Ammon's horn (tissue), 1 donor: ENCODE data around the gene TTC33.
A peak's percentile ranks its signal among the peaks of the same experiment; 100 is the strongest.
"Not testable (repeated sequence)": the region's sequence is repeated elsewhere in the genome, so short reads cannot be mapped to it uniquely, and the experiment has no call there.

Experiments
- DNase-seq: peaks from one replicate; pipeline ENCODE4 v3.0.0-alpha.2; 2016; ENCODE audit warnings: low spot score

The TTC33 gene

DNA sequence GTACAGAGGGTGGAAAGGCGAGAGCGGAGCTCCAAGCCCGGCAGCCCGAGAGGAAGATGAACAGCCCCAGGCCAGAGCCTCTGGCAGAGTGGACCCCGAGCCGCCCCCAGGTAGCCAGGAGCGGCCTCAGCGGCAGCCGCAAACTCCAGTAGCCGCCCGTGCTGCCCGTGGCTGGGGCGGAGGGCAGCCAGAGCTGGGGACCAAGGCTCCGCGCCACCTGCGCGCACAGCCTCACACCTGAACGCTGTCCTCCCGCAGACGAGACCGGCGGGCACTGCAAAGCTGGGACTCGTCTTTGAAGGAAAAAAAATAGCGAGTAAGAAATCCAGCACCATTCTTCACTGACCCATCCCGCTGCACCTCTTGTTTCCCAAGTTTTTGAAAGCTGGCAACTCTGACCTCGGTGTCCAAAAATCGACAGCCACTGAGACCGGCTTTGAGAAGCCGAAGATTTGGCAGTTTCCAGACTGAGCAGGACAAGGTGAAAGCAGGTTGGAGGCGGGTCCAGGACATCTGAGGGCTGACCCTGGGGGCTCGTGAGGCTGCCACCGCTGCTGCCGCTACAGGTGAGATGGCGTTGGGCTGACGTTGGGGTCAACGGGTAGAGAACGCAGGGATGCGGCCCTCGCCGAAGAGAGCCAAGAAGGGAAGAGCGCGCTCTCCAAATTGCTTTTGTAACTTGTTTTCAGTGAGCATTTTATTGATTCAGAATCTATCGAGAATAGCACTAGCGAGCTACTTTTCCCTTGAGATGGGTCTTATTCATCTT lies 75.7 kb downstream of the TTC33 start, which contains the start of gene PTGER4:
PTGER4 (plus strand) TSS at position 3 of the 769 bp plus-strand sequence. CDS start 1,079 bp downstream, outside the sequence.
- DNase-seq = no peak

GRCh38 chr5:40679148-40679912 lies 76.4 kb downstream of the TTC33 start:
- peak; percentile 79 for DNase-seq

- DNase-seq = no peak
These were observed 77.2 kb downstream of the TTC33 start for GRCh38 chr5:40678460-40679147.

DNA sequence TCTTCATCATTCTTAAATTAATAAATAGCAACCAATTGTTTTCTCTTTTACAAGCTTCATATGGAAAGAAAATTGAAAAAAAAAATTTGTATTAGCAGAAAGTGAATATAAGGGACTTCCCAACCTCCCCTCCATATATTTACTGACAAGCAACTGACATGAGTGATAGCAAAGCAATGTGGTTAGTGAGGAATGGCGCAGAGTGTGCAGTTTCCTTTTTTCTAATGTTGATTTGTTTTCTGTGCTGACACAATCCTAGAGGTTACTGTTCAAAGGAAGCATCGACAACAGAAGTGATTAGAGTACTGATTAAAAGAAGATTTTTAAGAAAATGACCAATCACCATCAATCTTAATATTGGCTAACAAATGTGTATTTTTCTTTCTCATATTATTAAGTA lies 77.7 kb downstream of the TTC33 start:
- no peak for DNase-seq

GRCh38 chr5:40677456-40677855 lies 78.3 kb downstream of the TTC33 start:
- DNase-seq = no peak

- DNase-seq = no peak
These were observed 79.0 kb downstream of the TTC33 start for GRCh38 chr5:40676613-40677343.

DNA sequence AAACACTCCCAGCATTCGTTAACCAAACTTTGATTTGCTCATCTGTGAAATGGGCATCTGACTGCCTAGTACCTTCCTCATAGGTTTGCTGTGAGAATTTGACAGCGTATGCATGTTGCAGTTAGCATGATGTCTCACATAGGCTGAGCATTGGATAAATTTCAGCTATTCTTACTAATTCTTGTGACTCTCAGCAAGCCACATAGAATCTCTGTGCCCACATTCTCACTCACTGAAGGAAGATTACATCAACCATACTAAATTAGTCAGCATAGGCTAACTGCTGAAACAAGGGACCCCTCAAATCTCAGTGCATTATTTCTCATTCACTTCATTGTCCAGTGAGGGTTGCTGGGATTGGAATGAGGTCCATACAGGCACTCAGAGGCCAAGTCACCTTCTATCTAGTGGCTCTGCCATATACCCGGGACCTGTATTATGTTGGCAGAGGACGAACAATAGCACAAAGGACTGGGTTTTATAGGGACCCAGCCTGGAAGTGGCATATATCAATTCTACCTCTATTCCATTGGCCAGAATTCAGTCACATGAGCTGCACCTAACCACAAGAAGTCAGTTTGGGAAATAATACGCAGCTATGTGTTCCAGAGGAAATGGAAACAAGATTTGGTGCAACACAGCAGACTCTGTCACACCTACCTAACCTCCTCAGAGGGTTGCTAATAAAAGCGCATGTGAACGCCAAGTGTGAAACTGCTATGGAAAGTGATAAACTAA lies 80.2 kb downstream of the TTC33 start:
- DNase-seq = no peak

DNA sequence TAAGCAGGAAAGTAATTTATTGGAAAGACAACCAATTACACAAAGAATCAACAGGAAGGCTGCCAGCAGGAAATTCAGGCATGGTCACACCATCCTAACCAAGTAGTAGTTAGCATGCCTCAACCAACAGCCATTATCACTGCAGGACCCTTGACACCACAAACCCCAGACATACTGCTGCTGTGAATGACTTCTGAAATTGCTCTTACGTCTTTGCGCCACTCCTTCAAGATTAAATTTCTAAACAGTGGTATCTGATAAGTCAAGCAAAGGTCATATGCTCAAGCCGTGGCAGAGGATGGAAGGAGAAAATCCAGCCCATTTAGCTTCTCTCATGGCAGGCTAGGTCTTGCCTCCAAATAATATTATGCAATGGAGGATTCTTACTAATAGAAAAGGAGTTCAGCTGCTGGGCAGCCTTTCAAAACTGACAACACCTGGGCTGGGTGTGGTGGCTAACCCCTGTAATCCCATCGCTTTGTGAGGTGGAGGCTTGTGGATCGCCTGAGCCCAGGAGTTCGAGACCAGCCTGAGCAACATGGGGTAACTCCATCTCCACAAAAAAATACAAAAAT lies 81.0 kb downstream of the TTC33 start:
- DNase-seq = no peak

GRCh38 chr5:40672425-40672824 lies 83.3 kb downstream of the TTC33 start:
- peak; percentile 33 for DNase-seq

GRCh38 chr5:40669606-40670390 lies 86.0 kb downstream of the TTC33 start:
- no peak for DNase-seq

- no peak for DNase-seq
These were observed 88.5 kb downstream of the TTC33 start for GRCh38 chr5:40667161-40667663.

DNA sequence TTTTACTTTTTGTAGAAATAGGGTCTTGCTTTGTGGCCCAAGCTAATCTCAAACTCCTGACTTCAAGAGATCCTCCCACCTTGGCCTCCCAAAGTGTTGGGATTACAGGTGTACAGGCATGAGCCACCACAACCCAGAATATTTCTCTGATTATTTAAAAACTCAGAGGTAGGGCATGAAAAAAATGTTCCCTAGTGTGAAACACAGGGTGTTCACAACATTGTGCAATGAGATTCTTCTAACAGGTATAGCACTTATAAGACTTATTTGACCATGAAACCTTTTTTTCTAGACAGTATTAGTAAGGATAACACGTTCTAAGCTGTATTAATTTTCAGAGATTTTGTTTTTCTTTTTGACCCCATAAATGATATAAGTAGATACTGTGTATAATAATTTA lies 89.1 kb downstream of the TTC33 start:
- DNase-seq = no peak

- no peak for DNase-seq
These were observed 90.0 kb downstream of the TTC33 start for GRCh38 chr5:40665635-40666298.

- no peak for DNase-seq
These were observed 95.0 kb downstream of the TTC33 start for GRCh38 chr5:40660751-40661150.

- DNase-seq = no peak
These were observed 99.0 kb downstream of the TTC33 start for GRCh38 chr5:40656766-40657165.

DNA sequence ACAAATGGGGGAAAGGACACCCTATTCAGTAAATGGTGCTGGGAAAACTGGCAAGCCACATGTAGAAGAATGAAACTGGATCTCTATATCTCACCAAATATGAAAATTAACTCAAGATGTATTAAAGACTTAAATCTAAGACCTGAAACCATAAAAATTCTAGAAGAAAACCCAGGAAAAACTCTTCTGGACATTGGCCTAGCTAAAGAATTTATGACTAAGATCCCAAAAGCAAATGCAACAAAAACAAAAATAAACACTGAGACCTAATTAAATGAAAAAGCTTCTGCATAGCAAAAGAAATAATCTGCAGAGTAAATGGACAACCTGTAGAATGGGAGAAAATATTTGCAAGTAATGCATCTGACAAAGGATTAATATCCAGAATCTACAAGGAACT lies 99.7 kb downstream of the TTC33 start:
- DNase-seq = not testable (repeated sequence)

DNA sequence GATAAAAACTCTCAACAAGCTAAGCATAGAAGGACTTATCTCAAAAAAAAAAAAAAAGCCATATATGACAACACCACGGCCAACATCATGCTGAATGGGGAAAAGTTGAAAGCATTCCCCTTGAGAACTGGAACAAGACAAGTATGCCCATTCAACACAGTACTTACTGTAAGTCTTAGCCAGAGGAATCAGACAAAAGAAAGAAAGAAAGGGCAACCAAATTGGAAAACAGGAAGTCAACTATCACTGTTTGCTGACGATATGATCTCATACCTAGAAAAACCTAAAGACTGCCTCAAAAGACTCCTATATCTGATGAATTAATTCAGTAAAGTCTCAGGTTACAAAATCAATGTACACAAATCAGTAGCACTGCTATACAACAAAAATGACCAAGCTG lies 100.6 kb downstream of the TTC33 start:
- DNase-seq = no peak

- no peak for DNase-seq
These were observed 101.3 kb downstream of the TTC33 start for GRCh38 chr5:40654377-40654991.
